Measurements from ENCODE around the gene LYRM4. TPM values are rescaled to one million over a fixed set of nuclear protein-coding genes. Genes with fewer than 3 reads are reported as not detected.

The LYRM4 gene
- total RNA-seq, 1 experiment from 2014 or later: 44.3 TPM

DNA sequence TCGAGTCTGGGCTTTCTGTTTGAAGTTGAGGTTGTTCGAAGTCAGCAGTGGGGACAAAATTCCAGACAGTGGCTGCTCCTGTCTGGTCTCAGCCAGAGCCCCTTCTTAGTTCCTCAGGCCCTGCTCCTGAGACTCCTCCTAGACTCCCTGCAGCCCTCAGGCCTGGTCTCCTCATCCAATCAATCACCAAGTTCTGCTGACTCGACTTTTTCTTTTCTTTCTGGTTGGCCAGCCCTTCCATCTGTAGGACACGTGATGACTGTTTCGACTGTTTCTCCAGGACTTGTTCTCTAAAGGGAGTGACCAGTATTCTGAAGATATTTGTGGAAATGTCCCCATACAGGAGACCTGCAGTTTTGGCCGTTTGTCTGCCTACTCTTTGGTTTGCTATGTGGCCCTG is 156.1 kb downstream of the LYRM4 start:
- no peak overlapping the region for H4K5ac ChIP-seq (ENCODE audit: insufficient read length, low read depth, low read length)
- Mint-ChIP-seq H3K27ac (no peak overlapping the region), H3K4me3 (no peak overlapping the region), H3K4me1 (peaks cover 8 to 10% of the 10 kb centered on the region in 2 experiments), H3K27me3 (ENCODE audit: low read depth) (peaks cover 8% of the 10 kb centered on the region), H3K36me3 (ENCODE audit: insufficient read depth in 1 of 3, low read depth in 3 of 3) (peaks cover 2 to 11% (median 2%) of the 10 kb centered on the region in 3 experiments; a peak in 4 of 7 replicates), H3K9me3 (no peaks in the 10 kb centered on the region; a peak in 1 of 5 replicates)
- no peak overlapping the region for H2AK5ac ChIP-seq (ENCODE audit: insufficient read length, low read length)
- no peaks in the 10 kb centered on the region for H3K23me2 ChIP-seq (ENCODE audit: insufficient read length, low read depth, low read length, poor library complexity, severe bottlenecking)
- no peak for DNase-seq
- no peak overlapping the region for H4K91ac ChIP-seq (ENCODE audit: insufficient read length, low read depth, low read length)
- no peaks in the 10 kb centered on the region for H3K27me3 ChIP-seq (ENCODE audit: insufficient read depth, low read length)
- H2BK12ac ChIP-seq (ENCODE audit: insufficient read length, low read depth, low read length): no peak overlapping the region
- H3K4me2 ChIP-seq (ENCODE audit: insufficient read depth, insufficient read length, low read length): no peak overlapping the region
- no peak overlapping the region for H4K8ac ChIP-seq (replicated peaks; ENCODE audit: insufficient read length, low read depth, low read length)
- no peak overlapping the region for H3K18ac ChIP-seq (ENCODE audit: insufficient read length, low read depth, low read length)
- no peaks in the 10 kb centered on the region for H3K9me3 ChIP-seq (ENCODE audit: control insufficient read depth, low read depth, low read length)
- H4K20me1 ChIP-seq (ENCODE audit: control insufficient read depth, insufficient read depth, insufficient read length): no peaks in the 10 kb centered on the region
- H2BK20ac ChIP-seq (ENCODE audit: low read depth, low read length, poor library complexity, severe bottlenecking): no peak overlapping the region
- H3K79me1 ChIP-seq (ENCODE audit: insufficient read depth, low read depth, low read length, poor library complexity, severe bottlenecking): no peaks in the 10 kb centered on the region
- TF ChIP-seq CTCF (conservative IDR thresholded peaks at IDR 0.05): no peak
- no peak overlapping the region for H3K14ac ChIP-seq (ENCODE audit: insufficient read depth, low read length)
- H2BK5ac ChIP-seq (ENCODE audit: insufficient read length, low read length): no peak overlapping the region
- WGBS (ENCODE audit: extremely low coverage, insufficient read length, low lambda C conversion rate): no CpG with 5 or more reads among the region's 6 CpGs
- H2BK120ac ChIP-seq (ENCODE audit: low read depth, low read length, poor library complexity, severe bottlenecking): no peak overlapping the region
- H2BK15ac ChIP-seq (ENCODE audit: low read depth, low read length): no peak overlapping the region
- H3K56ac ChIP-seq (ENCODE audit: insufficient read length, low read depth, low read length): no peak overlapping the region
- no peak overlapping the region for H3T11ph ChIP-seq (ENCODE audit: low read length)
- no peak overlapping the region for H3K23ac ChIP-seq (ENCODE audit: insufficient read length, low read depth, low read length)
- H3K79me2 ChIP-seq (ENCODE audit: insufficient read depth, low read length): no peaks in the 10 kb centered on the region; the same call in 1 of the 2 replicates
- no peaks in the 10 kb centered on the region; the same call in 1 of the 2 replicates for H3K4me1 ChIP-seq (ENCODE audit: insufficient read depth, low read length)
- H3K4ac ChIP-seq (ENCODE audit: low read depth, low read length): no peak overlapping the region
- no peak overlapping the region for H3K9ac ChIP-seq (ENCODE audit: extremely low read depth, insufficient read length, low read length)
- no peak overlapping the region for H2AFZ ChIP-seq (ENCODE audit: low read length)
- H3K27ac ChIP-seq (ENCODE audit: insufficient read length, low read depth, low read length): no peak overlapping the region

All from H9 (cell line).